ENCODE data around the gene FOLR2. TPM values are rescaled to one million over a fixed set of nuclear protein-coding genes. Genes with fewer than 3 reads are reported as not detected.

Gene FOLR2
- total and polyA plus RNA-seq, 2 donors (not counting 1 experiment from before 2014, with no cell fraction given): 1.5 to 4.7 TPM

- no peak overlapping the region for H2AFZ ChIP-seq (ENCODE audit: insufficient read depth, low read depth, low read length, poor library complexity, severe bottlenecking)
- POLR2A ChIA-PET: no interaction called here
These were observed 15.9 kb downstream of the FOLR2 start for GRCh38 chr11:72232260-72233055.

More at GRCh38 chr11:72232260-72233055, 15.9 kb downstream of the FOLR2 start:
- ATAC-seq (ENCODE audit: low read depth) (no peak), DNase-seq (no peak)
- Mint-ChIP-seq H3K27ac (no peak overlapping the region), H3K4me3 (no peak overlapping the region), H3K4me1 (peaks cover 14% of the 10 kb centered on the region), H3K9me3 (ENCODE audit: insufficient read depth) (no peaks in the 10 kb centered on the region), H3K27me3 (no peaks in the 10 kb centered on the region)
- Histone ChIP-seq H3K79me2 (ENCODE audit: control insufficient read depth, insufficient read depth, low read length) (no peaks in the 10 kb centered on the region), H3K4me2 (replicated peaks; ENCODE audit: low read depth, low read length, poor library complexity, severe bottlenecking) (no peak overlapping the region), H3K27me3 (replicated peaks in 1 of 4; ENCODE audit: control extremely low read depth in 1 of 4, control insufficient read depth in 3 of 4, insufficient read depth in 4 of 4, low read length in 3 of 4) (no peaks in the 10 kb centered on the region), H3K9ac (ENCODE audit: low read length) (no peak overlapping the region), H4K20me1 (ENCODE audit: control insufficient read depth, insufficient read depth, low read length, poor library complexity, severe bottlenecking) (no peaks in the 10 kb centered on the region), H3K36me3 (replicated peaks in 1 of 2; ENCODE audit: control extremely low read depth in 1 of 2, control insufficient read depth in 1 of 2, extremely low read depth in 1 of 2, insufficient read depth in 2 of 2, low read length in 1 of 2) (peaks cover 0 to 85% of the 10 kb centered on the region in 2 experiments), H3K9me3 (ENCODE audit: control extremely low read depth in 1 of 3, control insufficient read depth in 2 of 3, insufficient read depth in 1 of 3, low read length in 2 of 3) (no peaks in the 10 kb centered on the region), H3K4me3 (ENCODE audit: control extremely low read depth in 1 of 5, extremely low read depth in 1 of 5, insufficient read depth in 1 of 5, low read depth in 2 of 5, low read length in 4 of 5) (no peak overlapping the region), H3K27ac (ENCODE audit: low read length in 2 of 2) (no peak overlapping the region), H3K4me1 (ENCODE audit: control insufficient read depth in 2 of 2, insufficient read depth in 2 of 2, low read length in 2 of 2) (peaks cover 9 to 17% of the 10 kb centered on the region in 2 donors)
- WGBS (ENCODE audit: insufficient coverage): 95% methylated on average over 17 of the region's 18 CpGs
- TF ChIP-seq CTCF (IDR thresholded peaks at IDR 0.05) (no peak), EZH2 (IDR thresholded peaks at IDR 0.05; ENCODE audit: borderline replicate concordance, insufficient read depth, low read depth, low read length, poor library complexity, severe bottlenecking) (no peak)
- CTCF ChIA-PET: no interaction called here
- intact Hi-C loops (cut with micrococcal nuclease): no loop called here
